Fibroblast of lung (primary cell): Measurements from ENCODE around the gene ZNF263.

Experiments
- EZH2 ChIP-seq: IDR thresholded peaks from 2 replicates; pipeline ENCODE4 v1.5.1; 2012; ENCODE audit warnings: low read length, control low read depth, mild to moderate bottlenecking; ENCODE audit errors: missing control alignments
- TF ChIP-seq, protein P1 (sequence below), 2 donors: IDR thresholded peaks in 1 of 2; conservative IDR thresholded peaks in 1 of 2; 1 replicate in 1 of 2; 2 replicates in 1 of 2; pipeline ENCODE4 v1.5.1; 2011 to 2012; ENCODE audit warnings: low read length in 2 of 2, control low read depth in 1 of 2, inconsistent platforms in 1 of 2, low read depth in 1 of 2, mild to moderate bottlenecking in 1 of 2

DNA sequence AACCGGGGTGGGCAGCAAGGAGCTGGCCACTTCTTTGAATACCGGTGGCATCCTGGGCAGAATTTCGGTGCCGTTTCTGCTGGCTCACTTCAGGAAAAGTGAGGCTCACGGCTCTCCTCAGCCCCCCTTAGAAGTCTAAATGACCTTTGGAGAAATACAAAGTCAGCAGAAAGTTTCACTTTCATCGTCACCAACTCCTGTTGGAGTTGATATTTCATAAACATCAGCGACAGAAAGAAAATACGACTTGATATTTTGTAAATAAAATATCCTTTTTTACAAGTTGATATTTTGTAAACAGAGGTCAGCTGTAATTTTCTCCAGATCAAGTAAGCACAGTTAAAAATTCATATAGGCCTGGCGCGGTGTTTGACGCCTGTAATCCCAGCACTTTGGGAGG is 22.8 kb downstream of the ZNF263 start:
- TF ChIP-seq, protein P1, sequence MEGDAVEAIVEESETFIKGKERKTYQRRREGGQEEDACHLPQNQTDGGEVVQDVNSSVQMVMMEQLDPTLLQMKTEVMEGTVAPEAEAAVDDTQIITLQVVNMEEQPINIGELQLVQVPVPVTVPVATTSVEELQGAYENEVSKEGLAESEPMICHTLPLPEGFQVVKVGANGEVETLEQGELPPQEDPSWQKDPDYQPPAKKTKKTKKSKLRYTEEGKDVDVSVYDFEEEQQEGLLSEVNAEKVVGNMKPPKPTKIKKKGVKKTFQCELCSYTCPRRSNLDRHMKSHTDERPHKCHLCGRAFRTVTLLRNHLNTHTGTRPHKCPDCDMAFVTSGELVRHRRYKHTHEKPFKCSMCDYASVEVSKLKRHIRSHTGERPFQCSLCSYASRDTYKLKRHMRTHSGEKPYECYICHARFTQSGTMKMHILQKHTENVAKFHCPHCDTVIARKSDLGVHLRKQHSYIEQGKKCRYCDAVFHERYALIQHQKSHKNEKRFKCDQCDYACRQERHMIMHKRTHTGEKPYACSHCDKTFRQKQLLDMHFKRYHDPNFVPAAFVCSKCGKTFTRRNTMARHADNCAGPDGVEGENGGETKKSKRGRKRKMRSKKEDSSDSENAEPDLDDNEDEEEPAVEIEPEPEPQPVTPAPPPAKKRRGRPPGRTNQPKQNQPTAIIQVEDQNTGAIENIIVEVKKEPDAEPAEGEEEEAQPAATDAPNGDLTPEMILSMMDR (conservative IDR thresholded peaks at IDR 0.05 in 1 of 2, IDR thresholded peaks at IDR 0.05 in 1 of 2; ENCODE audit: low read depth in 1 of 2, low read length in 2 of 2), result no peak
- no peak for TF ChIP-seq EZH2
